HG03378 (cell line): ENCODE measurements around the gene HLA-DMA.

ENCODE experiments used
- ATAC-seq: cut with Tn5 transposase; IDR thresholded peaks from one replicate; pipeline ENCODE4 v1.9.1; 2021; ENCODE audit warnings: mild to moderate bottlenecking, moderate library complexity; ENCODE audit not compliant: unreplicated experiment

HLA-DMA gene

GRCh38 chr6:32933661-32934085, 19.2 kb downstream of the HLA-DMA start:
- no peak for ATAC-seq

GRCh38 chr6:32932132-32932868, 20.6 kb downstream of the HLA-DMA start:
- ATAC-seq: no peak

DNA sequence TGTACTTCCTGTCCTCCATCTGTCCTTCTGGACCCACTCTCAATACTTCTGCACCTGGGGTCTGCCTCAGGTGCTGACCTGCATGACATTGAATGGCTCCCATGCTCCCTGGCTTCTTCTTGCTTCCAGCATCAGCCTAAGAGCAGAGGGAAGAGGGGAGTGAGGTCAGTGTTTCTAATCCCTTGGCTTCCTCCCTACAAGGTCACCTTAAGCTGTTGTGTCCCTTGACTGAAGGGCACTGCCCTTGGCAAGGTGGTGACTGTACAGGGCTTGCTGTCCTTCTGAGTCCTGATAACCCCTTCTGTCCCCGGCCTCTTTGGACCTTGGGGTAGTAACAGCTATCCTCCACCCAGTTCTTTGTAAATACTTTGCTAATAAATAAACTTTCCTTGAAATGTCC, 21.7 kb downstream of the HLA-DMA start:
- ATAC-seq: no peak

GRCh38 chr6:32922083-32922482, 30.8 kb downstream of the HLA-DMA start:
- ATAC-seq: no peak

DNA sequence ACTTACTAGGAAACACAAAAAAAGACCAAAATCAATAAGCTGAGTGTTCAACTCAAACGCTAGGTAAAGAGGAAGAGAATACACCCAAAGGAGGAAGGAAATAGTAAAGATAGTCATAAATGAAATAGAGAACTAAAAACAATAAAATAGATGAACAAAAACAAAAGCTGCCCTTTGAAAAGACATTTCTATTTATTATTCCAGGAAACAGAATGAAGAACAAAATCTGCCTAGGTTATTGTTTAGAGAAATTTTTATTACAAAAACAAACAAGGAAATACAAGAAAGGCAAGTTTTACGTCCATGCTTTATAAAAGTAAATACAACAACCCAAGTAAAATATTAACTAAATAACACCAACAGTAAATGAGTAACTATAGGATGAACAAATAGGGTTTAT, 32.2 kb downstream of the HLA-DMA start:
- ATAC-seq: no peak

DNA sequence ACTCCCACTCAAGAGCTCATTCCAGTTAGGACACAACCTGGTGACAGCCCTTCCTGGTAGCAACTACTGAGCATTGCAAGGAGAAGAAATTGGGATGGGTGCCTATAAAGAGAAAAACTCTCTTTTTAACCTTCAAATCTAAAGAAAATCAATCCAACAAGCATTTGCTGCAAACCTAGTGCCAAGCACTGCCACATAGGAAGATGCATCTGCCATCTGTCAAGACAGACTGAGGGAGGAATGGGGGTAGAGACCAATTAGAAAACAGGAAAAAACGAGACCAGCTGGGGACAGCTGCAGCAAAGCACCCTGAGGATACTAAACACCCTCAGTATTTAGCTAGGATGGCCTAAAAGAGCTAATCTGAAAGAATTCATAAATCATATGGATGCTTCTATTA, 39.9 kb downstream of the HLA-DMA start:
- ATAC-seq: no peak

DNA sequence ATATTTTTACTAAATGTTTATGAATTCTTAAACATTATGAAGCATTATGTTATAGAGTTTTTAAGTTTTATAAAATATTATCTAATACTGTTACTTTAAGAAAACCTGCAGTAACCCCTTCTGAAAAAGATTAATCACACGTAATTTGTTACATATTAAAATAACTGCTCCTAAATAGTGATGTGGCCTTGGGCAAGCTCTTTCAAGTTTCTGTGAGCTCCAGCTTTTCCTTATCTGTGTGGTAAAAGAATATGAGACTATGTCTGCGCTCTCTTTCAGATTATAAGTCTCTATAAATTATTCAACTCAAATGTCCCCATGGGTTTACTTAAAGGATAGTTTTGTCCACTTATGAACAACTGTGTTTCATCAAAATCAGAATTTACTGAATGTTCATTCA, 44.0 kb downstream of the HLA-DMA start:
- ATAC-seq: no peak

- ATAC-seq: no peak
Measured at GRCh38 chr6:32906539-32906938, 46.4 kb downstream of the HLA-DMA start.

DNA sequence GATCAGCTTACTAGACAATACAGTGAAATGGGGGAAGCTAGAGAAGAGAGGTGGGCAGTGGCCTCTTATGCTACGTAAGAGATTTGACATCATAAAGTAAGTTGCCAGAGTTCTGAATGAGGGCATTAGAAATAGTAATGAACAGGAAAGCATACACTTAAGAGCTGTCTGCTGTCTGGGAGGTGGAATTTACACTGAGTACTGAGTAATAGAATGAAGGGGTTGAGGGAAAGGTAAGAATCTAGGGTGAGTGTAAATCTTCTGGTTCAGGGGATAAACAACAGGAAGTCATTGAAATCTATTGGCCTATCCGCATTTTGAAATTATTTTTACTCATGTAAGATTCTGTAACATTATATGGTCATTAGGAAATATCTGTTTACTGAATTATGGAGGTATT, 47.8 kb downstream of the HLA-DMA start:
- ATAC-seq: no peak

- no peak for ATAC-seq
Measured at GRCh38 chr6:32903952-32904351, 48.9 kb downstream of the HLA-DMA start.
